Mesendoderm (in vitro differentiated cells): ENCODE results near the gene RBP3.

Source experiments
- DNase-seq: peaks from one replicate; pipeline ENCODE4 v3.0.0; 2013
- H2AK5ac ChIP-seq: 2 replicates; pipeline ENCODE4 v1.6.1; 2013; ENCODE audit warnings: low read length, inconsistent platforms
- H2BK120ac ChIP-seq: 2 replicates; pipeline ENCODE4 v1.6.1; 2013; ENCODE audit warnings: low read depth, mild to moderate bottlenecking, low read length, moderate library complexity, mixed read lengths
- H2BK15ac ChIP-seq: replicated peaks from 2 replicates; pipeline ENCODE4 v1.6.1; 2013; ENCODE audit warnings: low read depth, mild to moderate bottlenecking, moderate library complexity
- H2BK5ac ChIP-seq: 2 replicates; pipeline ENCODE4 v1.6.1; 2013; ENCODE audit warnings: low read length, inconsistent platforms
- H3K18ac ChIP-seq: 2 replicates; pipeline ENCODE4 v1.6.1; 2013; ENCODE audit warnings: mild to moderate bottlenecking, low read length, mixed read lengths
- H3K23ac ChIP-seq: one replicate; pipeline ENCODE4 v1.6.1; 2013; ENCODE audit warnings: low read length
- H3K27ac ChIP-seq: 2 replicates; pipeline ENCODE4 v1.5.1; 2013; ENCODE audit warnings: low read depth, mild to moderate bottlenecking, inconsistent platforms, low read length, moderate library complexity
- H3K27me3 ChIP-seq: 2 replicates; pipeline ENCODE4 v1.6.1; 2013; ENCODE audit warnings: low read length, control low read depth, mild to moderate bottlenecking, inconsistent platforms; ENCODE audit not compliant: insufficient read depth, poor library complexity
- H3K36me3 ChIP-seq: 2 replicates; pipeline ENCODE4 v1.6.1; 2013; ENCODE audit warnings: low read length, inconsistent platforms; ENCODE audit not compliant: control insufficient read depth, insufficient read depth
- H3K4ac ChIP-seq: one replicate; pipeline ENCODE4 v1.6.1; 2013; ENCODE audit warnings: low read depth, mild to moderate bottlenecking, low read length, moderate library complexity
- H3K4me1 ChIP-seq: 2 replicates; pipeline ENCODE4 v1.6.1; 2013; ENCODE audit warnings: low read depth, low read length, inconsistent platforms; ENCODE audit not compliant: control insufficient read depth
- H3K4me2 ChIP-seq: 2 replicates; pipeline ENCODE4 v1.6.1; 2013; ENCODE audit warnings: low read length
- H3K4me3 ChIP-seq: 2 replicates; pipeline ENCODE4 v1.5.1; 2013; ENCODE audit warnings: mild to moderate bottlenecking, low read length
- H3K56ac ChIP-seq: one replicate; pipeline ENCODE4 v1.6.1; 2013; ENCODE audit warnings: low read length
- H3K79me1 ChIP-seq: 2 replicates; pipeline ENCODE4 v1.6.1; 2013; ENCODE audit warnings: low read length, inconsistent platforms
- H3K79me2 ChIP-seq: 2 replicates; pipeline ENCODE4 v1.6.1; 2013; ENCODE audit warnings: mild to moderate bottlenecking, low read length; ENCODE audit not compliant: control insufficient read depth, insufficient read depth
- H3K9ac ChIP-seq: 2 replicates; pipeline ENCODE4 v1.6.1; 2013; ENCODE audit warnings: low read length, inconsistent platforms
- H4K5ac ChIP-seq: one replicate; pipeline ENCODE4 v1.6.1; 2013; ENCODE audit warnings: low read length
- H4K8ac ChIP-seq: one replicate; pipeline ENCODE4 v1.6.1; 2013; ENCODE audit warnings: low read depth, mild to moderate bottlenecking, control low read depth, low read length, moderate library complexity
- WGBS: extraction: QIAGEN DNeasy Blood & Tissue Kit; methylation state at CpG from one replicate; pipeline ENCODE4 v1.1.7; 2013; ENCODE audit warnings: low lambda C conversion rate, missing lambda C conversion rate; ENCODE audit not compliant: insufficient coverage; ENCODE audit errors: extremely low coverage; 5-methylcytosine and 5-hydroxymethylcytosine counted together

The RBP3 gene

DNA sequence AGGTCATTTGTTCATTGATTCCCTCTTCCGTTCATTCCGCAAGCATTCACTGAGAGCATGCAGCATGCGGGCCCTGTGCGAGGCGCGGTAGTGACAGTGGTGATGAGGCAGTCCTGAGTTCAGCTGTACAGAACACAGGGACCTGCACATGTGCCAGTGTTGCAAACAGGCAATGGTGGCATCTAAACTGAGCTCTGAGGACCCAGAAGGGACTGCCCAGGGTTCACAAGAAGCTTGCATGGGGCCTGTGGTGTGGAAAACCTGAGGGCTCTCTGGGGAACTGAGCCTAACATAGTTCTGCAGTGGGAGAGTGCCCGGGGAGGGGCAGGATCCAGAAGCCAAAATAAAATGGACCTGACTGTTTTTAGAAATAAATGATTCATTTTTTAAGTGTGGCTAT, 22.7 kb downstream of the RBP3 start:
- Histone ChIP-seq H3K4me1 (no peaks in the 10 kb centered on the region), H3K36me3 (no peaks in the 10 kb centered on the region), H4K5ac (no peak overlapping the region), H2BK120ac (no peak overlapping the region), H3K79me2 (no peaks in the 10 kb centered on the region), H2BK5ac (no peak overlapping the region), H3K4me2 (no peak overlapping the region), H3K4ac (no peak overlapping the region), H3K18ac (no peak overlapping the region), H3K9ac (no peak overlapping the region), H3K23ac (no peak overlapping the region), H3K79me1 (no peaks in the 10 kb centered on the region), H3K56ac (no peak overlapping the region), H3K4me3 (no peak overlapping the region), H2AK5ac (no peak overlapping the region), H4K8ac (no peak overlapping the region), H3K27ac (no peak overlapping the region), H2BK15ac (no peak overlapping the region), H3K27me3 (no peaks in the 10 kb centered on the region)
- no peak for DNase-seq
- no CpG with 5 or more reads among the region's 7 CpGs for WGBS

DNA sequence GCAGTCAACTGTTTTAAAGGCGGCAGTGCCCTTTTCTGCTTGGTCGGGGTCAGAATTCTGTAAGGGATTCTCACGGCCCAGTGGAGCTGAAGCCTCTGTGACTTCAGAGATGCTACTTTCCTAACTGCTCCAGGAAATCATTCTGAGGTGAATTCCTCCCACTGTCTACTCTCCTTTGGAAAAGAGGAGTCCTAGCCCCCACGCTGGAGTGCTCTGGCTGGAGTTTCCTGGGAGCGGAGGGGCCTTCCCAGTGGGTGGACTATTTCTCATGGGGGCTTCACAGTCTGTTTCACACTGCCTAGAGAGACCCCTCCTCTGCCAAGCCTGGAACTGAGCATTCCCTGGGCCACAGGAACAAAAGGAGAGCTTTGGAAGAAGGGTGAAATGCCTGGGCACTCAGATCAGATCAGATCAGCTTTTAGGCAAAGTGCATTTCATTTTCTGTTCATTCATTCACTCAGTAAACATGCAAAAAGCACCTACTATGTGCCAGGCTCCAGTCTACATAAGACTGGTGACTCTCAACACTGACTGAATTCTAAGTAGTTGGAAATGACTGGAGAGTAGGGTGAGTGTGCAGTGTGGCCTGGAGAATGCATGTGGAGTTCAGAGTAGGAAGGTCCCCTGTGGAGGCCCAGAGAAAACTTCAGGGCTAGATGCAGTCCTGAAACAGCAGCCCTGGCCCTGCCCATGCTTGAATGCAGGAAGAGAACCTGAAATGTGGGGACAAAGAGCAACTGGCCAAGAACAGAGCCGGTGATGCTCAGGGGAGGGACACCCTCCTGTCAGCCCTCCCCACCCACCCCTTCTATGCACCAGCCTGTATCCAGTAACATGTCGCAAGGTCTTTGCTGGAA, 23.7 kb downstream of the RBP3 start:
- no CpG with 5 or more reads among the region's 7 CpGs for WGBS
- H2BK15ac ChIP-seq: no peak overlapping the region
- H2BK120ac ChIP-seq: no peak overlapping the region
- no peak for DNase-seq
- H2AK5ac ChIP-seq: no peak overlapping the region
- no peak overlapping the region for H3K18ac ChIP-seq
- H3K79me2 ChIP-seq: no peaks in the 10 kb centered on the region
- no peak overlapping the region for H2BK5ac ChIP-seq
- H3K27me3 ChIP-seq: no peaks in the 10 kb centered on the region
- H3K79me1 ChIP-seq: no peaks in the 10 kb centered on the region
- H3K4me2 ChIP-seq: no peak overlapping the region
- H3K4me1 ChIP-seq: no peaks in the 10 kb centered on the region
- H3K23ac ChIP-seq: no peak overlapping the region
- no peak overlapping the region for H3K4ac ChIP-seq
- H4K5ac ChIP-seq: no peak overlapping the region
- H3K27ac ChIP-seq: no peak overlapping the region
- no peak overlapping the region for H3K56ac ChIP-seq
- no peak overlapping the region for H3K9ac ChIP-seq
- no peak overlapping the region for H4K8ac ChIP-seq
- no peak overlapping the region for H3K4me3 ChIP-seq
- H3K36me3 ChIP-seq: no peaks in the 10 kb centered on the region

DNA sequence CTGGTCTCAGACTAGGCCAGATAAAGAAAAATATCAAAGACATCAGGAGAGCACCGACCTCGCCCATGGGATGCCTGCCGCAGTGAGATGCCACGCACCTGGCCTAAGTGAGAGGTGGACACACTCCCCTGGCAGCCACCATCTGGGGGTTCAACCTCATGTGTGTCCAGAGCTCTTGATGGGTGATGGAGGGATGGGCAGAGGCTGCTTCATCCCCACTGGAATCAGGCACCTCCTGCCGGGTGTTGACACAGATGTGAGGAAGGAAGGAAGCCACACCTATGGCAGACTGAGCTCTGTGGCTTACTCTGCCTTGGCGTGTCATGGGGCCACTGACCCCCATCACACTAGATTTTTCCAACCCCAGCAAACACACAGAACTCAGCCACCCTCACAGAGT, 24.6 kb downstream of the RBP3 start:
- Histone ChIP-seq H3K27ac (no peak overlapping the region), H2AK5ac (no peak overlapping the region), H2BK5ac (no peak overlapping the region), H3K4me1 (no peaks in the 10 kb centered on the region), H3K36me3 (no peaks in the 10 kb centered on the region), H3K79me2 (no peaks in the 10 kb centered on the region), H3K79me1 (no peaks in the 10 kb centered on the region), H3K56ac (no peak overlapping the region), H4K5ac (no peak overlapping the region), H3K18ac (no peak overlapping the region), H3K4me2 (no peak overlapping the region), H3K4ac (no peak overlapping the region), H3K4me3 (no peak overlapping the region), H3K23ac (no peak overlapping the region), H3K27me3 (no peaks in the 10 kb centered on the region), H2BK15ac (no peak overlapping the region), H4K8ac (no peak overlapping the region), H3K9ac (no peak overlapping the region), H2BK120ac (no peak overlapping the region)
- DNase-seq: no peak
- WGBS: no CpG with 5 or more reads among the region's 6 CpGs

DNA sequence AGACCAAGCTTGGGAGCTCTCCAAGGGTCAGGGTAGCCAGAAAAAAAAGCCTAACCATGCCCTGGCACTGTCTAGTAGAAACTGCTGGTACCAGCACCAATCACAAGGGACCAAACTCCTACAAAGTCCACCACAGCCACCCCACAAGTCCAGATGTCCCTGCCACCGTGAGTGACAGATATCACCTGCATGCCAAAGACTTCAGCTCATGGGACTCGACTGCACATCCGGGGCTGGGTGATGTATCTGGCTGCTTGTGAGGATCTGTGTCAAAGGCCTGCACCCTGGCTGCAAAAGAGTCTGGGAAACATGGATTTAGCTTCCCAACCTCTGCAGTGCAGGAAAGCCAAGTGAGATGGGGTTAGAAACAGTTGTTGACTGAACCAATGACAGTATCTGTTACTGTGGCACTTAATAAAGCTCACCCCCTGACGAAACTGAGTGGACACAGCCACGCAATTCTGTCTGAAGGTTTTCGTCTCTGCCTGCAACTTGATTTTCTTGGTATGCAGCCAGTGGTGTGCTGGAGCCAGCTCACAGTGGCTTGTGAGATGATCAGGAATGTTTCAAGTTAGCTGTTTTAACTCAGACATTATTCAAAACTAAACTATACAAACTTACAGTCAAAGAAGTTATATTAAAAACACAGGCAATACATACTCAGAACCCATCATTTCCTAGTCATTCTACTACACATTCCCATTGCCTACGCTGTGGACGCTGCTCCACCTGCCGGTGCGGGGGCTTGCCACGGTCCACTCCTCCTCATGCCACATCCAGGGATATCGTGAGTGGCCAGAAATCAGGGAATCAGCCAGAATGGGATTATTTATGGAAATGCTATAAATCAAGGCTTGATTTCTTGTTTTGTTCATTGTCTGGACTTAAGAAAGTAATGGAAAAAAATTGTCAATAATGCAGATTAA, 26.7 kb downstream of the RBP3 start:
- Histone ChIP-seq H2BK5ac (no peak overlapping the region), H4K8ac (no peak overlapping the region), H4K5ac (no peak overlapping the region), H3K4me3 (no peak overlapping the region), H3K4me1 (no peaks in the 10 kb centered on the region), H3K79me2 (no peaks in the 10 kb centered on the region), H3K23ac (no peak overlapping the region), H3K4ac (no peak overlapping the region), H3K79me1 (no peaks in the 10 kb centered on the region), H2AK5ac (no peak overlapping the region), H3K18ac (no peak overlapping the region), H2BK15ac (no peak overlapping the region), H3K27ac (no peak overlapping the region), H3K4me2 (no peak overlapping the region), H3K56ac (no peak overlapping the region), H2BK120ac (no peak overlapping the region), H3K9ac (no peak overlapping the region), H3K36me3 (no peaks in the 10 kb centered on the region), H3K27me3 (no peaks in the 10 kb centered on the region)
- WGBS: no CpG with 5 or more reads among the region's 12 CpGs
- DNase-seq: no peak

DNA sequence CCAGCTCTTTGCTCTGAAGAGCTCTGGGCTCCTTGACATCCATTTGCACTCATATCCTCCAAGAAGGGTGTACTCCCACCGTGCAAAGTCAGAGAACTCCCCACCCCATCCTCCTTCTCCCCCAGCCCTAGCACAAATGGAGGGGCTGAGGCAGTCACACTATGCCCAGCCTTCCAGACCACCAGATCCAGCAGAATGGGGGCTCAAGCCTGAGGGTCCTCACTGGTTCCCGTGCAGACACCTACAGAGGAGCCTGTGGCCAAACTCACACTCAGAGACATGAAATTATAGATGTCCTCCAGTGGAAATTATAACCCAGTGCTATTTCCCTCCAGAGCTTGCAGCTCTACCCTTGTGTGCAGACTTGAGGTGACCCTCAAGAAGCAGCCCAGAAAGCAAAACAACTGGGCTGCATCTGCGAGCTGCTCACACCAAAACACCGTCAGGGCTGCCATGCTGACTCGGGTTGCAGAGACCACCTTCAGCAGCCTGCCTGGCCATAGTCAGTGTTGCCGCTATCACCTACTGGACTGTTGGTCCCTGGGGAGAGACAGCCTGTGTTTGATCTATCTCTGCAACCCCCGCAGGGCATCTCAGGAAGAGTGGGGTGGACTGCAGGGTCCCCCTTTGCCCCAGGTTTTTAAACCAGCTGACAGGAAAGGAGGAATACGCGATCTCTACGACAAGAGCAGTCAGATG, 28.5 kb downstream of the RBP3 start:
- Histone ChIP-seq H2BK120ac (no peak overlapping the region), H3K79me1 (no peaks in the 10 kb centered on the region), H3K18ac (no peak overlapping the region), H3K4ac (no peak overlapping the region), H3K27ac (no peak overlapping the region), H3K4me3 (no peak overlapping the region), H2BK15ac (no peak overlapping the region), H3K23ac (no peak overlapping the region), H3K4me1 (no peaks in the 10 kb centered on the region), H3K27me3 (no peaks in the 10 kb centered on the region), H3K4me2 (no peak overlapping the region), H3K36me3 (no peaks in the 10 kb centered on the region), H4K8ac (no peak overlapping the region), H4K5ac (no peak overlapping the region), H3K56ac (no peak overlapping the region), H2AK5ac (no peak overlapping the region), H3K9ac (no peak overlapping the region), H2BK5ac (no peak overlapping the region), H3K79me2 (no peaks in the 10 kb centered on the region)
- no peak for DNase-seq
- no CpG with 5 or more reads among the region's 10 CpGs for WGBS
